ENCODE measurements around the gene IFT57. TPM values are rescaled to one million over a fixed set of nuclear protein-coding genes. Genes with fewer than 3 reads are reported as not detected.

Gene IFT57
- total and polyA plus RNA-seq, 7 donors = 34.4 to 55.0 (median 42.5) TPM

GRCh38 chr3:108251844-108252243, 29.6 kb upstream of the IFT57 start:
- Histone ChIP-seq H3K36me3 (no peaks in the 10 kb centered on the region), H3K4me1 (no peaks in the 10 kb centered on the region), H3K4me3 (no peak overlapping the region), H3K27me3 (no peaks in the 10 kb centered on the region), H3K27ac (no peak overlapping the region), H3K9me3 (no peaks in the 10 kb centered on the region)
- TF ChIP-seq POLR2AphosphoS5 (IDR thresholded peaks at IDR 0.05) = no peak
- no peak for TF ChIP-seq EP300 (IDR thresholded peaks at IDR 0.05)
- TF ChIP-seq, protein P1, sequence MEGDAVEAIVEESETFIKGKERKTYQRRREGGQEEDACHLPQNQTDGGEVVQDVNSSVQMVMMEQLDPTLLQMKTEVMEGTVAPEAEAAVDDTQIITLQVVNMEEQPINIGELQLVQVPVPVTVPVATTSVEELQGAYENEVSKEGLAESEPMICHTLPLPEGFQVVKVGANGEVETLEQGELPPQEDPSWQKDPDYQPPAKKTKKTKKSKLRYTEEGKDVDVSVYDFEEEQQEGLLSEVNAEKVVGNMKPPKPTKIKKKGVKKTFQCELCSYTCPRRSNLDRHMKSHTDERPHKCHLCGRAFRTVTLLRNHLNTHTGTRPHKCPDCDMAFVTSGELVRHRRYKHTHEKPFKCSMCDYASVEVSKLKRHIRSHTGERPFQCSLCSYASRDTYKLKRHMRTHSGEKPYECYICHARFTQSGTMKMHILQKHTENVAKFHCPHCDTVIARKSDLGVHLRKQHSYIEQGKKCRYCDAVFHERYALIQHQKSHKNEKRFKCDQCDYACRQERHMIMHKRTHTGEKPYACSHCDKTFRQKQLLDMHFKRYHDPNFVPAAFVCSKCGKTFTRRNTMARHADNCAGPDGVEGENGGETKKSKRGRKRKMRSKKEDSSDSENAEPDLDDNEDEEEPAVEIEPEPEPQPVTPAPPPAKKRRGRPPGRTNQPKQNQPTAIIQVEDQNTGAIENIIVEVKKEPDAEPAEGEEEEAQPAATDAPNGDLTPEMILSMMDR (IDR thresholded peaks at IDR 0.05) = no peak
- TF ChIP-seq POLR2A (IDR thresholded peaks at IDR 0.05) = no peak
- intact Hi-C loops (cut with DNase I) = no loop called here
- DNase-seq = no peak
- 18 to 69% methylated on average over 1 of the region's 1 CpG for WGBS, 2 donors

DNA sequence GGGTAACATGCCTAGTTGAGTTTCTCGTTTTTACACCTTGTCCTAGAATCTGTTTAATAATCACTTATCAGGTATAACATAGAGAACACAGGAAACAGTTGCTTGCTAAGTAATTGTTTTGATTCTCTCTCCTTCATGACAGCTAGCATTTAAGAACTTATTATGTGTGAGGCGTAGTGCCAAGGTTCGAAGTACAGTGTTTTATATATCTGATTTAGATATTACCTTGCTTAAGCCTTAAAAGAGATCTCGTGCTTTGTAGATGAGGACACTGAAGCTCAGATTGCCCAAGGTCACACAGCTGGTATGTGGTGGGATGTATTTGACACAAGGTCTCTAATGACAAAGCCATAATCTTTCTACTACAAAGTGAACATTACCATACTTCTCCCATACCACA, 29.0 kb upstream of the IFT57 start:
- Histone ChIP-seq H3K27ac (no peak overlapping the region), H3K27me3 (no peaks in the 10 kb centered on the region), H3K9me3 (no peaks in the 10 kb centered on the region), H3K36me3 (no peaks in the 10 kb centered on the region), H3K4me1 (no peaks in the 10 kb centered on the region), H3K4me3 (no peak overlapping the region)
- 19 to 62% methylated on average over 4 of the region's 4 CpGs for WGBS, 2 donors
- DNase-seq = no peak
- intact Hi-C loops (cut with DNase I) = no loop called here
- TF ChIP-seq, protein P1 (IDR thresholded peaks at IDR 0.05) = no peak
- TF ChIP-seq EP300 (IDR thresholded peaks at IDR 0.05) = no peak
- no peak for TF ChIP-seq POLR2AphosphoS5 (IDR thresholded peaks at IDR 0.05)
- TF ChIP-seq POLR2A (IDR thresholded peaks at IDR 0.05) = no peak

- intact Hi-C loops (cut with DNase I) = no loop called here
Observed at GRCh38 chr3:108250626-108251025, 28.4 kb upstream of the IFT57 start.

DNA sequence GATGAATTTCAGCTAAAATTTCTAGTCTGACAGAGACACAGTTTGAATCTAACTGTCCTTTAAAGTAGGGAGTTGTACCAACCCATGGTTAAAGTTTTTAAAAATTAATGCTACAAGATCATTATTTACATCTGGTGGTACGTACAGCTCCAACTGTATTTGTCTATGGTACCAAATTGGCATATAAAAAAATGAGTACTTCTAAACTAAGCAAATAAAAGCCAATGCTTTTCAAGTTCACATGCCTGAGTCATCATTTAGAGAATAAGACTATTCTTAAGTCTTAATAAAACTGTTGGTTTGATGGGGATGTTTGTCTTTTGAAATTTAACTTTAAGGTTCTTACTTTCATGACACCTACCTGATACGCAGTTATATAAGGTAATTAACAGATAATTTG, 21.0 kb upstream of the IFT57 start:
- H3K27ac ChIP-seq = no peak overlapping the region
- H3K27me3 ChIP-seq = no peaks in the 10 kb centered on the region
- TF ChIP-seq POLR2A (IDR thresholded peaks at IDR 0.05) (no peak), EP300 (IDR thresholded peaks at IDR 0.05) (no peak), POLR2AphosphoS5 (IDR thresholded peaks at IDR 0.05) (no peak)
- TF ChIP-seq, protein P1 (IDR thresholded peaks at IDR 0.05) = no peak
- intact Hi-C loops (cut with DNase I) = no loop called here
- no peaks in the 10 kb centered on the region for H3K36me3 ChIP-seq
- no peaks in the 10 kb centered on the region for H3K4me1 ChIP-seq
- peaks cover 0 to 4% (median 0%) of the 10 kb centered on the region in 4 donors for H3K9me3 ChIP-seq
- WGBS, 2 donors = 67 to 82% methylated on average over 2 of the region's 2 CpGs
- no peak for DNase-seq
- H3K4me3 ChIP-seq = no peak overlapping the region

More at GRCh38 chr3:108250626-108251025, 28.4 kb upstream of the IFT57 start:
- Histone ChIP-seq H3K4me3 (no peak overlapping the region), H3K9me3 (no peaks in the 10 kb centered on the region), H3K36me3 (no peaks in the 10 kb centered on the region), H3K27me3 (no peaks in the 10 kb centered on the region), H3K27ac (no peak overlapping the region), H3K4me1 (no peaks in the 10 kb centered on the region)
- 31 to 73% methylated on average over 2 of the region's 2 CpGs for WGBS, 2 donors
- no peak for DNase-seq
- TF ChIP-seq, protein P1 (IDR thresholded peaks at IDR 0.05) = no peak
- TF ChIP-seq POLR2A (IDR thresholded peaks at IDR 0.05) (no peak), EP300 (IDR thresholded peaks at IDR 0.05) (no peak), POLR2AphosphoS5 (IDR thresholded peaks at IDR 0.05) (no peak)

DNA sequence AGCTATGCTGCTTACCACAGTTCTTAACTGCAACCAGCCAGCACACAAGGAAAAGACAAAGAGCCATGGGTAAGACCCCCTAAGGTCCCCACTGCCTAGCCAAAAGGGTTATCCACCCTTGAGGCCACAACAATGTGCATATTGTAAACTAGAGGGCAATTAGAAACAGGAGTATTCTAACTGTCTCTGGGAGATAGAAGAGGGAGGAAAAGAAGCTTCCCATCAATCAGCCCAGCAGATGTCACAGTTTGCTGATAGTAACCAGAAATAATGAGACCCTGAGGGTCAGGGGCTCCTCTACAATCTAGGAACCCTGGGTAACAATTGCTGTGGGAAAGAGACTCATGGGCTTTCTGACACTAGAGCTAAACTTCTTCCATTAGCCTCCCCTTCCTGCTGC, 20.6 kb upstream of the IFT57 start:
- Histone ChIP-seq H3K27me3 (no peaks in the 10 kb centered on the region), H3K4me1 (no peaks in the 10 kb centered on the region), H3K27ac (no peak overlapping the region), H3K4me3 (no peak overlapping the region), H3K36me3 (no peaks in the 10 kb centered on the region), H3K9me3 (peaks cover 0 to 4% (median 0%) of the 10 kb centered on the region in 4 donors)
- TF ChIP-seq POLR2AphosphoS5 (IDR thresholded peaks at IDR 0.05) (no peak), POLR2A (IDR thresholded peaks at IDR 0.05) (no peak), EP300 (IDR thresholded peaks at IDR 0.05) (no peak)
- TF ChIP-seq, protein P1 (IDR thresholded peaks at IDR 0.05) = no peak
- DNase-seq = no peak
- intact Hi-C loops (cut with DNase I) = no loop called here
